Dedifferentiated amniotic fluid mesenchymal stem cell (primary cell): ENCODE measurements around the gene TTLL5.

Experiments
- DNase-seq: peaks from one replicate; pipeline ENCODE4 v3.0.0-alpha.2; 2016; ENCODE audit errors: extremely low spot score

TTLL5 gene

GRCh38 chr14:75985618-75986438 lies 324.8 kb downstream of the TTLL5 start, which contains the start of gene IFT43:
TSS of gene IFT43 (plus strand) at chr14:75985763. CDS start at chr14:75985787, 24 bp downstream.
- peak; percentile 70 for DNase-seq

GRCh38 chr14:75986439-75986765 lies 325.4 kb downstream of the TTLL5 start:
- DNase-seq, result no peak

- no peak for DNase-seq
These were observed 326.3 kb downstream of the TTLL5 start for GRCh38 chr14:75987201-75987970.

GRCh38 chr14:75989134-75989533 lies 328.1 kb downstream of the TTLL5 start:
- no peak for DNase-seq

- DNase-seq, result no peak
These were observed 329.3 kb downstream of the TTLL5 start for GRCh38 chr14:75990297-75990696.

GRCh38 chr14:75991753-75992152 lies 330.7 kb downstream of the TTLL5 start:
- DNase-seq, result no peak

- DNase-seq, result no peak
These were observed 332.6 kb downstream of the TTLL5 start for GRCh38 chr14:75993567-75994041.

- no peak for DNase-seq
These were observed 334.5 kb downstream of the TTLL5 start for GRCh38 chr14:75995372-75996041.

GRCh38 chr14:75996488-75996887 lies 335.4 kb downstream of the TTLL5 start:
- no peak for DNase-seq

- DNase-seq, result no peak
These were observed 338.6 kb downstream of the TTLL5 start for GRCh38 chr14:75999511-76000190.

GRCh38 chr14:76002383-76002782 lies 341.3 kb downstream of the TTLL5 start:
- DNase-seq, result no peak
